Measurements from ENCODE around the gene SYNDIG1L.

DNA sequence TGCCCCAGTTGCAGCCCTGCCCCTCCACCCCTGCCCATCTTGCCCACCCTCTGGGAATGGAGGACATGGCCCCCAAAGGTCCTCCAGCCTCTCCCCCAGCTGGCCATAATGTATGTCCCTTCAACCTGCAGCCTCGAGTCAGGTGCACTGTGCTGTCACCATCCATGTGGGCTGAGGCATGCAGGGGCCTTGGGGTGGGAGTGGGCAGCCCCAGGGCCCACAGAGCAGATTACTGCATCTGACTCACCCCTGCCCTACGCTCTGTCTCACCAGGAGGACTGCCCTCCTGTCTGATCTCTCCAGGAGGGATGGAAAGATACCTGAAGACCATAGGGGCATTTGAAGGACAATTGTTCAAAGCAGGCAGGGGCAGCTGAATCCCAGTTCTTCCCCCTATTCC lies 13.3 kb downstream of the SYNDIG1L start:
- TF ChIP-seq CTCF (IDR thresholded peaks at IDR 0.05; ENCODE audit: low read depth, low read length, missing input control) (no peak), MAX (IDR thresholded peaks at IDR 0.05) (no peak), JUND (IDR thresholded peaks at IDR 0.05) (no peak)
- TF ChIP-seq, protein P1, sequence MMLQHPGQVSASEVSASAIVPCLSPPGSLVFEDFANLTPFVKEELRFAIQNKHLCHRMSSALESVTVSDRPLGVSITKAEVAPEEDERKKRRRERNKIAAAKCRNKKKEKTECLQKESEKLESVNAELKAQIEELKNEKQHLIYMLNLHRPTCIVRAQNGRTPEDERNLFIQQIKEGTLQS (IDR thresholded peaks at IDR 0.05): no peak
- TF ChIP-seq, protein P2, sequence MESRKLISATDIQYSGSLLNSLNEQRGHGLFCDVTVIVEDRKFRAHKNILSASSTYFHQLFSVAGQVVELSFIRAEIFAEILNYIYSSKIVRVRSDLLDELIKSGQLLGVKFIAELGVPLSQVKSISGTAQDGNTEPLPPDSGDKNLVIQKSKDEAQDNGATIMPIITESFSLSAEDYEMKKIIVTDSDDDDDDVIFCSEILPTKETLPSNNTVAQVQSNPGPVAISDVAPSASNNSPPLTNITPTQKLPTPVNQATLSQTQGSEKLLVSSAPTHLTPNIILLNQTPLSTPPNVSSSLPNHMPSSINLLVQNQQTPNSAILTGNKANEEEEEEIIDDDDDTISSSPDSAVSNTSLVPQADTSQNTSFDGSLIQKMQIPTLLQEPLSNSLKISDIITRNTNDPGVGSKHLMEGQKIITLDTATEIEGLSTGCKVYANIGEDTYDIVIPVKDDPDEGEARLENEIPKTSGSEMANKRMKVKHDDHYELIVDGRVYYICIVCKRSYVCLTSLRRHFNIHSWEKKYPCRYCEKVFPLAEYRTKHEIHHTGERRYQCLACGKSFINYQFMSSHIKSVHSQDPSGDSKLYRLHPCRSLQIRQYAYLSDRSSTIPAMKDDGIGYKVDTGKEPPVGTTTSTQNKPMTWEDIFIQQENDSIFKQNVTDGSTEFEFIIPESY (IDR thresholded peaks at IDR 0.05): no peak
